ENCODE data around the gene POC1B.

The POC1B gene

DNA sequence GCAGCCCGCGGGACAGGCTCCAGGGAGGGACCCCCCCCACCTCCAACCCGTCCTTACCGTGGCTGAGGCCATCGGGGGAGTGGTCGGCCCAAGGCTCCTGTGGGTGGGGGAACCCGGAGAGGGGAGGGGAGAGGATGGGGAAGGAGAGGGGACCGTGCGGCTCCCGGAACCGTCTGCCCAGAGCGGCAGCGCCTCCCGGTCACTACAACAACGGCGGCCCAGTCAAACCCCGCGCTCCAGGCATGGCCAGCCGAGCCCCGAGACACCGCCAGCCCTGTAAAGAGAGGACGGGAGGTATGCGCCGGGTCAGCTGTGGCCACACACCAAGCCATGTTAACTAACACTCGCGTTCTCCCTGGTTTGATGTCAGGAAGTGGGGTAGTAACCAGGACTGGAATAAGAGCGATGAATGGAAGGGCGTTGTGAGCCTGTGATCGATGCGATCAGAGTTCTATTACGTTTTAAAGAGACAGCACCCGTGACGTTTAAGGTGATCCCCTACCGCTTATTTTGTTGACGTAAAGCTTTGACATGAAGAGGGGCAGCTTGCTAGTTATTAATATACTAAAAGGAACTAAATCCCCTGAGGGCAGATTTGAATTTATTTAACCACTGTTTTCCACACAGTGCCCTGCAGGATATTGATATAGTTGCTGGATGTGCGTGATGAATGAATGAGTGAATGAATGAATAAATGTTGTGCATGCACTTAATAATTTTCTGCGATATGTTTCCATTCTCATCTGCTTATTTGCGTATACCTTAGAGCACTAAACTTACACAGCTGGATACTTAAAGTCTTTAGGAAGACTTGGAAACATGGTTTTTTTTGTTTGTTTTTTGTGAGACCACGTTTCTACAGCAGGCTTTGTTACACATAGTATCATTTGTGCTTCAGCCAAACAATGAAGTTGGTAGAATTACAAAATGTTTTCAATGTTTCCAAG is at the start of gene POC1B:
POC1B (minus strand) TSS at position 224 of the 947 bp plus-strand sequence; CDS start at position 72, 152 bp downstream.
- TF ChIP-seq POLR2A (IDR thresholded peaks at IDR 0.05; ENCODE audit: extremely low read depth, insufficient read length), result peak; percentile 34
- TF ChIP-seq, protein P1, sequence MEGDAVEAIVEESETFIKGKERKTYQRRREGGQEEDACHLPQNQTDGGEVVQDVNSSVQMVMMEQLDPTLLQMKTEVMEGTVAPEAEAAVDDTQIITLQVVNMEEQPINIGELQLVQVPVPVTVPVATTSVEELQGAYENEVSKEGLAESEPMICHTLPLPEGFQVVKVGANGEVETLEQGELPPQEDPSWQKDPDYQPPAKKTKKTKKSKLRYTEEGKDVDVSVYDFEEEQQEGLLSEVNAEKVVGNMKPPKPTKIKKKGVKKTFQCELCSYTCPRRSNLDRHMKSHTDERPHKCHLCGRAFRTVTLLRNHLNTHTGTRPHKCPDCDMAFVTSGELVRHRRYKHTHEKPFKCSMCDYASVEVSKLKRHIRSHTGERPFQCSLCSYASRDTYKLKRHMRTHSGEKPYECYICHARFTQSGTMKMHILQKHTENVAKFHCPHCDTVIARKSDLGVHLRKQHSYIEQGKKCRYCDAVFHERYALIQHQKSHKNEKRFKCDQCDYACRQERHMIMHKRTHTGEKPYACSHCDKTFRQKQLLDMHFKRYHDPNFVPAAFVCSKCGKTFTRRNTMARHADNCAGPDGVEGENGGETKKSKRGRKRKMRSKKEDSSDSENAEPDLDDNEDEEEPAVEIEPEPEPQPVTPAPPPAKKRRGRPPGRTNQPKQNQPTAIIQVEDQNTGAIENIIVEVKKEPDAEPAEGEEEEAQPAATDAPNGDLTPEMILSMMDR (IDR thresholded peaks at IDR 0.05; ENCODE audit: low read depth, low read length), result no peak
- TF ChIP-seq, protein P2, sequence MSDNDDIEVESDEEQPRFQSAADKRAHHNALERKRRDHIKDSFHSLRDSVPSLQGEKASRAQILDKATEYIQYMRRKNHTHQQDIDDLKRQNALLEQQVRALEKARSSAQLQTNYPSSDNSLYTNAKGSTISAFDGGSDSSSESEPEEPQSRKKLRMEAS (IDR thresholded peaks at IDR 0.05; ENCODE audit: low read depth, low read length), result peak; percentile 81
- TF ChIP-seq MYC (IDR thresholded peaks at IDR 0.05; ENCODE audit: low read depth, low read length), result peak; percentile 79
- peak within 1 kb of the TSS; percentile 88 for H3K4me3 ChIP-seq (ENCODE audit: low read depth, low read length)
- DNase-seq (ENCODE audit: low read depth), result peak; percentile 96

DNA sequence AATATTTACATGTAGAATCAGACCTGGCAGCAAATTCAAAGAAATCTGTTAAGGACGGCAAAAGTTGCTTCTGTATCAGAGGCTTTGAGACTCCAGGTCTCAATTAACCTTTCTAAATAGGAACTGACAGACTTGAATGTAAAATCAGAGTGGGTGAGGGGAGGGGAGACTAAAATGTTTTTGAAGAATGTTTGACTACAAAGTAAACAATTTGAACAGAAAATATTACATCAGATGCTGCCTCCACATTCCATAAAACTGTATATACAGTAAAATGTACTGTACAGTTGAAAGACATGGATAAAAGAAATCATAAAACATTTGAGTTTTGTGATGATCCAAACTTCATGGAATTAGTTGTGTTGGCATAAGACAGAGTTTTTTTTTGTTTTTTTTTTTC is 49.5 kb upstream of the POC1B start:
- TF ChIP-seq MYC (IDR thresholded peaks at IDR 0.05; ENCODE audit: low read depth, low read length), result no peak
- TF ChIP-seq, protein P1 (IDR thresholded peaks at IDR 0.05; ENCODE audit: low read depth, low read length), result no peak
- no peak overlapping the region for H3K4me3 ChIP-seq (ENCODE audit: low read depth, low read length)
- DNase-seq (ENCODE audit: low read depth), result no peak

DNA sequence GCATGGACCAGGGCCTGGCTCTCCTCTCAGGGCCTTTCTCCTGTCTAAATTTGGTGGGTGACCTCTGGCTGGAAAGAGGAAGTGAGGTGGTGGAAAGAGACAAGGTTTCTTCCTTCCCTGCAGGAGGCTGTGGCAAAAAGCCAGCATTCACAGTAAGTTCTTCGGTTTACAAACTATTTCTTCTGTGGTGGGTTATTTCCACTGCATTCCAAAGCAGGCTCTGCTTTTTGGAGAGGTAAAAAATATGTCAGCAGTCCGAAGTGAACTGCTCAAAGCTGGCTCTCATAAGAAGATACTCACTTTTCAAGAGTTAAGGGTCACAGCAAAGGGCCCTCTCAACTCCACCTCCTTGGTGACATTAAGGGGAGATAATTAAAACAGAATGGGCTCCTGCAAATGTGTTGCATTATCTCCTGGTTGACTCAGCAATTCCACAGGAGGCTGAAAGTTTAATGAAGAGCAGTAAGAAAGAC is 48.9 kb upstream of the POC1B start:
- DNase-seq (ENCODE audit: low read depth), result peak; percentile 88
- TF ChIP-seq, protein P2 (IDR thresholded peaks at IDR 0.05; ENCODE audit: low read depth, low read length), result no peak
- no peak for TF ChIP-seq POLR2A (IDR thresholded peaks at IDR 0.05; ENCODE audit: extremely low read depth, insufficient read length)
- 0 out of 2 replicates have a peak, but pooled peaks have one; percentile 13 for TF ChIP-seq MYC (IDR thresholded peaks at IDR 0.05; ENCODE audit: low read depth, low read length)
- no peak overlapping the region for H3K4me3 ChIP-seq (ENCODE audit: low read depth, low read length)

DNA sequence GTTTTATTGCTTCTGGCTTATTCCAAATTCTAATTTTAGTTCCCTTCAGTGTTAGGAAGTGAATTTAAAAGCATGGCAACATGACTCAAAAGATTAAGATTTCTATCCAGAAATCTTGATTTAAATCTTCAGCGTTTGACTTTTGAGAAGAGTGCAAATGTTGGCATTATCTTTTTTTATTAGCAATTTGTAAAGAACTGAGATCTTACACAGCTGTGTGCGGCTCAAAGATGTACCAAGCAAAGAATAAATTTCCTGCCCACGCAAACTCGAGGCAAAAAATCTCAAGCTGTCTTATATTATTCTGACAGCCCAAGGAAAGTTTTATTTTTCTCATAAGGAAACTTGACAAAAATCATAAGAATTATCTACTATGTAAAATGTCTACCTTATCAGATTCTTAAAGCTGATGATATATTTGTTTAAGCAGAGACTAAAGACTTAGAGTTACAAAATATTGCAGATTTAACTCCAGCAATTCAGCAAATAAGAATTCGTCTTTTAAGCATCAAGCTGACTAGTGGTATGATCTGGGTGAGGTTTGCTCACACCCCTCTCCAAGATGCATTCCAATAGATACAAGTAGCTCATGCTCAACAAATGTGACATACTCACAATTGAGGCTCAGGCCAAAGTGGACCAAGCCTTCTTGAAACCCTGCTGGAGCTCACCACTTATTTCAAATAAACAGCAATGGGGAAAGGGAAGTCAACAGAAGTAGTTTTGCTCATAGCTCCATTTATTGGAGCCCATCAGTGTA is 47.4 kb upstream of the POC1B start:
- no peak for TF ChIP-seq MYC (IDR thresholded peaks at IDR 0.05; ENCODE audit: low read depth, low read length)
- TF ChIP-seq, protein P2 (IDR thresholded peaks at IDR 0.05; ENCODE audit: low read depth, low read length), result no peak
- TF ChIP-seq, protein P1 (IDR thresholded peaks at IDR 0.05; ENCODE audit: low read depth, low read length), result no peak
- no peak for TF ChIP-seq POLR2A (IDR thresholded peaks at IDR 0.05; ENCODE audit: extremely low read depth, insufficient read length)
- no peak overlapping the region for H3K4me3 ChIP-seq (ENCODE audit: low read depth, low read length)

DNA sequence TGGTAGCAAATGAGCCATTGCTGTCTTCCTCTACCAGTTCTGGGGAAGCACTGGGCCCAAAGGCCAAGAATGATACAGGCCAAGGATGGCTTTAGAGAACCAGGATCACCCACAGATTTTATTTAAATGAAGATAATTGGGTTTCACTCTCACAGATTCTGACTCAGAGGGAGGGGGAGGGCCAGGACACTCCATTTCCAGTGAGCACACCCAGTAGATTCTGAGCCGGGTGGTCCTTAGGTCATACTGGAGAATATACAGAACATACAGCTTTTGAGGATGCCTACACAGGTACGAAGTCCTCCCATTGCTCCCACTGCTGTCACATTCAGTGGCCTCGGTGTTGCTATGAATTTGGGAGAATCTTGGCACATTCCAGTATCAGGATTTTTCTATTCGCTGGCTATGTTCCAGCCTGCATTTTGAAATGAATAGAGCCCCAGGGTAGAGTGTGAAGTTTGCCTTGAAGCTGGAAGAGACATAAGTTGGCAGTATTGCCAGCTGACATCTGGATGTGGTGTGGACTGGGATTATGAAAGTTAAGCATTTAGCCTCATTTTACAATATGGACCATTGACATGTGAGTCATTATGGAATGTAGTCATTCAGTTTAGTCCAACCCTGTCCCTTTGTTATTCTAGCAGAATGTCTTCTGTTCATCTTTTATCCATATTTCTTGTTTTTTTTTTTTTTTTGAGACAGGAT is 45.8 kb upstream of the POC1B start:
- TF ChIP-seq, protein P2 (IDR thresholded peaks at IDR 0.05; ENCODE audit: low read depth, low read length), result no peak
- TF ChIP-seq MYC (IDR thresholded peaks at IDR 0.05; ENCODE audit: low read depth, low read length) (no peak), POLR2A (IDR thresholded peaks at IDR 0.05; ENCODE audit: extremely low read depth, insufficient read length) (no peak)
- TF ChIP-seq, protein P1 (IDR thresholded peaks at IDR 0.05; ENCODE audit: low read depth, low read length), result no peak
- H3K4me3 ChIP-seq (ENCODE audit: low read depth, low read length), result no peak overlapping the region
- no peak for DNase-seq (ENCODE audit: low read depth)

More for the DNA sequence above, 47.4 kb upstream of the POC1B start:
- no peak for DNase-seq (ENCODE audit: low read depth)

Measured in NB4 (cell line).